ENCODE data around the gene NAGK. TPM values are rescaled to one million over a fixed set of nuclear protein-coding genes. Genes with fewer than 3 reads are reported as not detected.

NAGK gene
- total RNA-seq, 1 experiment from 2014 or later: 58.9 TPM

DNA sequence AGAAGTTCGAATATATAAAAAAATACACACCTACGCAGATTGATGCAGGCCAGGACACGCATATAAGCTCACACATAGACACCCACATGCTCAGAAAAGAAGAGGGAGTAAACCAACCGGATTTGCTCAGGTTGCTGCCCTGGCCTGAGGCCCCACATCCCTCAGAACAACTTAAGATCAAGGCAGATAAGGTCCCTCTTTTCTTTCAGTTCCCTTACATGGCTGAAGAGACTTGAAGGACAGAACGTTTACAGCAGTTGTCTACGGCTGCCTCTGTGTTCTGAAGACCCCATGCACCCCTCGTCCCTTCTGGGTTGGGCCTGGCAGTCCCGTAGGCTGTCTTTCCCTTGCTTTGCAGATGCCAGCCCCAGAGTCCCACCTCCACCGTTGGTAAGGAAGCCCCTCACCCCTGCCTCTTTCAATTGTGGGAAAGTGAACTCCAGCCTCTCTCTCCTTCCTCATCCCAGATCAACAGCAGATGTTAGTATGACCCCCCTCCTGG is 4.3 kb upstream of the NAGK start:
- POLR2A ChIA-PET: no interaction called here
- TF ChIP-seq ZNF423 (CRISPR knock-in tag; IDR thresholded peaks at IDR 0.05): no peak
- no peak for TF ChIP-seq ELF4 (CRISPR knock-in tag; IDR thresholded peaks at IDR 0.05; ENCODE audit: low read depth)
- TF ChIP-seq ZNF671 (CRISPR knock-in tag; IDR thresholded peaks at IDR 0.05): no peak
- TF ChIP-seq, protein P1, sequence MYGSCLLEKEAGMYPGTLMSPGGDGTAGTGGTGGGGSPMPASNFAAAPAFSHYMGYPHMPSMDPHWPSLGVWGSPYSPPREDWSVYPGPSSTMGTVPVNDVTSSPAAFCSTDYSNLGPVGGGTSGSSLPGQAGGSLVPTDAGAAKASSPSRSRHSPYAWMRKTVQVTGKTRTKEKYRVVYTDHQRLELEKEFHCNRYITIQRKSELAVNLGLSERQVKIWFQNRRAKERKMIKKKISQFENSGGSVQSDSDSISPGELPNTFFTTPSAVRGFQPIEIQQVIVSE (CRISPR knock-in tag; IDR thresholded peaks at IDR 0.05; ENCODE audit: borderline replicate concordance): no peak
- no peak for TF ChIP-seq SOX15 (CRISPR knock-in tag; IDR thresholded peaks at IDR 0.05)
- no peak for TF ChIP-seq MYBL2 (CRISPR knock-in tag; IDR thresholded peaks at IDR 0.05)
- TF ChIP-seq, protein P2, sequence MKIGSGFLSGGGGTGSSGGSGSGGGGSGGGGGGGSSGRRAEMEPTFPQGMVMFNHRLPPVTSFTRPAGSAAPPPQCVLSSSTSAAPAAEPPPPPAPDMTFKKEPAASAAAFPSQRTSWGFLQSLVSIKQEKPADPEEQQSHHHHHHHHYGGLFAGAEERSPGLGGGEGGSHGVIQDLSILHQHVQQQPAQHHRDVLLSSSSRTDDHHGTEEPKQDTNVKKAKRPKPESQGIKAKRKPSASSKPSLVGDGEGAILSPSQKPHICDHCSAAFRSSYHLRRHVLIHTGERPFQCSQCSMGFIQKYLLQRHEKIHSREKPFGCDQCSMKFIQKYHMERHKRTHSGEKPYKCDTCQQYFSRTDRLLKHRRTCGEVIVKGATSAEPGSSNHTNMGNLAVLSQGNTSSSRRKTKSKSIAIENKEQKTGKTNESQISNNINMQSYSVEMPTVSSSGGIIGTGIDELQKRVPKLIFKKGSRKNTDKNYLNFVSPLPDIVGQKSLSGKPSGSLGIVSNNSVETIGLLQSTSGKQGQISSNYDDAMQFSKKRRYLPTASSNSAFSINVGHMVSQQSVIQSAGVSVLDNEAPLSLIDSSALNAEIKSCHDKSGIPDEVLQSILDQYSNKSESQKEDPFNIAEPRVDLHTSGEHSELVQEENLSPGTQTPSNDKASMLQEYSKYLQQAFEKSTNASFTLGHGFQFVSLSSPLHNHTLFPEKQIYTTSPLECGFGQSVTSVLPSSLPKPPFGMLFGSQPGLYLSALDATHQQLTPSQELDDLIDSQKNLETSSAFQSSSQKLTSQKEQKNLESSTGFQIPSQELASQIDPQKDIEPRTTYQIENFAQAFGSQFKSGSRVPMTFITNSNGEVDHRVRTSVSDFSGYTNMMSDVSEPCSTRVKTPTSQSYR (CRISPR knock-in tag; IDR thresholded peaks at IDR 0.05): no peak
- TF ChIP-seq PRRX2 (CRISPR knock-in tag; IDR thresholded peaks at IDR 0.05): no peak
- no peak for TF ChIP-seq OVOL2 (CRISPR knock-in tag; IDR thresholded peaks at IDR 0.05; ENCODE audit: borderline replicate concordance)
- no peak for TF ChIP-seq FOXK1 (CRISPR knock-in tag; IDR thresholded peaks at IDR 0.05)
- no peak for TF ChIP-seq ESRRA (CRISPR knock-in tag; IDR thresholded peaks at IDR 0.05; ENCODE audit: borderline replicate concordance)
- Mint-ChIP-seq H3K4me1 (peaks cover 6% of the 10 kb centered on the region), H3K27ac (no peak overlapping the region), H3K4me3 (no peak overlapping the region), H3K27me3 (ENCODE audit: low read depth) (peaks cover 14% of the 10 kb centered on the region), H3K36me3 (no peaks in the 10 kb centered on the region), H3K9me3 (no peaks in the 10 kb centered on the region)
- CTCF ChIA-PET: no interaction called here
- DNase-seq (ENCODE audit: low spot score): no peak
- ATAC-seq: no peak

DNA sequence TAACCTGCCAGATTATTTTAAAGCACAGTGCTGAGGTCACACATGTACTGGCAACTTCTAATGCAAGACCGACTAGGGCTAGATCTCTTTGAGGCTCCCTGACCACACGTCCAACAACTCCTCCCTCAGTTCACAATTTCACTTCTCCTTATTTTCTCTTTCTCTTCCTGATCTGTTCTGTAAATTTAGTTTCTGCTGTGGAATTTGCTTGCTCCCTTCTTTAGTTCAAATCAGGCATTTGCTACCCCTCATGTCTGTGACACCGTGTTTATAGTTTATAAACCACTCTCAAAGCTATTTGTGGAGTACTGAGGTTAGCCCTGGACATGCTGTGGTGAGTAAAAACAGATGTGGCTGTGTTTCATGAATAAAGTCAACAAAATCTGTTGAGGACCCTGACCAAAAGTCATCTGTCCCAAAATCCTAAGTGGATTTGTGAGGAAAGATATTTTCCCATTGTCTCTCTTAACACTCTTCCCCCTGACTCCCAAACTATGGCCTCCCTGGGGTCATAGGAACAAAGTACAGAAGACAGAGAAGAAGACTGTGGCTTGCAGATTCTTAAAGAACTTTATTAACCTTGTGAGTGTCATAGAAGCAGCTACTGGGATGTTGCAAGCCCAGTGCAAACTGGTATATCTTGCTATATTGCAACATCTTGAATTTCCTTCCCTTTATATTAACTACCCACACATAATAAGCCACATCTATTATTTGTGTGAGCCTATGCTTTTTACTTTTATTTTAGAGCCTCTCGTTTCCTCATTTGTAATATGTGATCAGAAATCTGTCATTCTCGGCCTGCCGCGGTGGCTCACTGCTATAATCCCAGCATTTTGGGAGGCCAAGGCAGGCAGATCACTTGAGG is 3.5 kb upstream of the NAGK start:
- TF ChIP-seq, protein P3, sequence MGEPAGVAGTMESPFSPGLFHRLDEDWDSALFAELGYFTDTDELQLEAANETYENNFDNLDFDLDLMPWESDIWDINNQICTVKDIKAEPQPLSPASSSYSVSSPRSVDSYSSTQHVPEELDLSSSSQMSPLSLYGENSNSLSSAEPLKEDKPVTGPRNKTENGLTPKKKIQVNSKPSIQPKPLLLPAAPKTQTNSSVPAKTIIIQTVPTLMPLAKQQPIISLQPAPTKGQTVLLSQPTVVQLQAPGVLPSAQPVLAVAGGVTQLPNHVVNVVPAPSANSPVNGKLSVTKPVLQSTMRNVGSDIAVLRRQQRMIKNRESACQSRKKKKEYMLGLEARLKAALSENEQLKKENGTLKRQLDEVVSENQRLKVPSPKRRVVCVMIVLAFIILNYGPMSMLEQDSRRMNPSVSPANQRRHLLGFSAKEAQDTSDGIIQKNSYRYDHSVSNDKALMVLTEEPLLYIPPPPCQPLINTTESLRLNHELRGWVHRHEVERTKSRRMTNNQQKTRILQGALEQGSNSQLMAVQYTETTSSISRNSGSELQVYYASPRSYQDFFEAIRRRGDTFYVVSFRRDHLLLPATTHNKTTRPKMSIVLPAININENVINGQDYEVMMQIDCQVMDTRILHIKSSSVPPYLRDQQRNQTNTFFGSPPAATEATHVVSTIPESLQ (CRISPR knock-in tag; IDR thresholded peaks at IDR 0.05): no peak
- TF ChIP-seq, protein P4, sequence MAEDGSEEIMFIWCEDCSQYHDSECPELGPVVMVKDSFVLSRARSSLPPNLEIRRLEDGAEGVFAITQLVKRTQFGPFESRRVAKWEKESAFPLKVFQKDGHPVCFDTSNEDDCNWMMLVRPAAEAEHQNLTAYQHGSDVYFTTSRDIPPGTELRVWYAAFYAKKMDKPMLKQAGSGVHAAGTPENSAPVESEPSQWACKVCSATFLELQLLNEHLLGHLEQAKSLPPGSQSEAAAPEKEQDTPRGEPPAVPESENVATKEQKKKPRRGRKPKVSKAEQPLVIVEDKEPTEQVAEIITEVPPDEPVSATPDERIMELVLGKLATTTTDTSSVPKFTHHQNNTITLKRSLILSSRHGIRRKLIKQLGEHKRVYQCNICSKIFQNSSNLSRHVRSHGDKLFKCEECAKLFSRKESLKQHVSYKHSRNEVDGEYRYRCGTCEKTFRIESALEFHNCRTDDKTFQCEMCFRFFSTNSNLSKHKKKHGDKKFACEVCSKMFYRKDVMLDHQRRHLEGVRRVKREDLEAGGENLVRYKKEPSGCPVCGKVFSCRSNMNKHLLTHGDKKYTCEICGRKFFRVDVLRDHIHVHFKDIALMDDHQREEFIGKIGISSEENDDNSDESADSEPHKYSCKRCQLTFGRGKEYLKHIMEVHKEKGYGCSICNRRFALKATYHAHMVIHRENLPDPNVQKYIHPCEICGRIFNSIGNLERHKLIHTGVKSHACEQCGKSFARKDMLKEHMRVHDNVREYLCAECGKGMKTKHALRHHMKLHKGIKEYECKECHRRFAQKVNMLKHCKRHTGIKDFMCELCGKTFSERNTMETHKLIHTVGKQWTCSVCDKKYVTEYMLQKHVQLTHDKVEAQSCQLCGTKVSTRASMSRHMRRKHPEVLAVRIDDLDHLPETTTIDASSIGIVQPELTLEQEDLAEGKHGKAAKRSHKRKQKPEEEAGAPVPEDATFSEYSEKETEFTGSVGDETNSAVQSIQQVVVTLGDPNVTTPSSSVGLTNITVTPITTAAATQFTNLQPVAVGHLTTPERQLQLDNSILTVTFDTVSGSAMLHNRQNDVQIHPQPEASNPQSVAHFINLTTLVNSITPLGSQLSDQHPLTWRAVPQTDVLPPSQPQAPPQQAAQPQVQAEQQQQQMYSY (CRISPR knock-in tag; IDR thresholded peaks at IDR 0.05): no peak
- no peak for TF ChIP-seq NR3C1 (CRISPR knock-in tag; conservative IDR thresholded peaks at IDR 0.05; ENCODE audit: low read depth)
- TF ChIP-seq, protein P5, sequence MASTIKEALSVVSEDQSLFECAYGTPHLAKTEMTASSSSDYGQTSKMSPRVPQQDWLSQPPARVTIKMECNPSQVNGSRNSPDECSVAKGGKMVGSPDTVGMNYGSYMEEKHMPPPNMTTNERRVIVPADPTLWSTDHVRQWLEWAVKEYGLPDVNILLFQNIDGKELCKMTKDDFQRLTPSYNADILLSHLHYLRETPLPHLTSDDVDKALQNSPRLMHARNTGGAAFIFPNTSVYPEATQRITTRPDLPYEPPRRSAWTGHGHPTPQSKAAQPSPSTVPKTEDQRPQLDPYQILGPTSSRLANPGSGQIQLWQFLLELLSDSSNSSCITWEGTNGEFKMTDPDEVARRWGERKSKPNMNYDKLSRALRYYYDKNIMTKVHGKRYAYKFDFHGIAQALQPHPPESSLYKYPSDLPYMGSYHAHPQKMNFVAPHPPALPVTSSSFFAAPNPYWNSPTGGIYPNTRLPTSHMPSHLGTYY (CRISPR knock-in tag; IDR thresholded peaks at IDR 0.05): no peak
- no peak for TF ChIP-seq ZNF423 (CRISPR knock-in tag; IDR thresholded peaks at IDR 0.05)
- no peak for TF ChIP-seq ESRRA (CRISPR knock-in tag; IDR thresholded peaks at IDR 0.05; ENCODE audit: borderline replicate concordance)
- TF ChIP-seq, protein P6, sequence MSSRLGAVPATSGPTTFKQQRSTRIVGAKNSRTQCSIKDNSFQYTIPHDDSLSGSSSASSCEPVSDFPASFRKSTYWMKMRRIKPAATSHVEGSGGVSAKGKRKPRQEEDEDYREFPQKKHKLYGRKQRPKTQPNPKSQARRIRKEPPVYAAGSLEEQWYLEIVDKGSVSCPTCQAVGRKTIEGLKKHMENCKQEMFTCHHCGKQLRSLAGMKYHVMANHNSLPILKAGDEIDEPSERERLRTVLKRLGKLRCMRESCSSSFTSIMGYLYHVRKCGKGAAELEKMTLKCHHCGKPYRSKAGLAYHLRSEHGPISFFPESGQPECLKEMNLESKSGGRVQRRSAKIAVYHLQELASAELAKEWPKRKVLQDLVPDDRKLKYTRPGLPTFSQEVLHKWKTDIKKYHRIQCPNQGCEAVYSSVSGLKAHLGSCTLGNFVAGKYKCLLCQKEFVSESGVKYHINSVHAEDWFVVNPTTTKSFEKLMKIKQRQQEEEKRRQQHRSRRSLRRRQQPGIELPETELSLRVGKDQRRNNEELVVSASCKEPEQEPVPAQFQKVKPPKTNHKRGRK (CRISPR knock-in tag; IDR thresholded peaks at IDR 0.05; ENCODE audit: borderline replicate concordance): no peak
- no peak for TF ChIP-seq ZNF219 (CRISPR knock-in tag; IDR thresholded peaks at IDR 0.05; ENCODE audit: borderline replicate concordance)
- no peak for TF ChIP-seq SOX15 (CRISPR knock-in tag; IDR thresholded peaks at IDR 0.05)
- TF ChIP-seq, protein P7, sequence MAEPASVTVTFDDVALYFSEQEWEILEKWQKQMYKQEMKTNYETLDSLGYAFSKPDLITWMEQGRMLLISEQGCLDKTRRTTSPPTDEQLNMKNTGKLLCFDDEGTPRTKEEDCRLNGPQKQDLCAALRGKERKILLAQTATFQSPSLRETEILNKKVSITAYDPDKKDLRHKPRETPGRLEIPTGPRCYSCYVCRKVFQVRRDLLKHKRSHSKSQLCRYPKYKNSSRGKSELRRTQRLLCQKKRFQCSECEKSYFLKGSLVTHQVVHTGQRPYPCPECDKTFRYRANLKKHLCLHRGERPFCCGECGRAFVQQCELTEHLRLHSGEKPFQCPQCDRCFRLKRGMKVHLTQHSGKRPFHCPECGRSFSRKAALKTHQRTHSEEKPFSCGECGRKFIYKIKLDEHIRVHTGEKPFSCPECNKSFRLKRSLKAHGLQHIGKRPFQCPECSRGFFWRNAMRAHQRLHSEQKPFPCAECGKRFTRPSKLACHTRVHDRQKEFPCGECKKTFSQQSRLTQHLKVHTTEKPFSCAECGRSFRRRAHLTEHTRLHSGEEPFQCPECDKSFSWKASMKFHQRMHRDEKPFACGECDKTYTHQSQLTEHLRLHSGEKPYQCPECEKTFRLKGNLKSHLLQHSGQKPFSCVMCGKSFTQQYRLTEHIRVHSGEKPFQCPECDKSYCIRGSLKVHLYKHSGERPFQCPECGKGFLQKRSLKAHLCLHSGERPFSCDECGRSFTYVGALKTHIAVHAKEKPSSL (CRISPR knock-in tag; conservative IDR thresholded peaks at IDR 0.05): no peak
- no peak for TF ChIP-seq ZNF121 (CRISPR knock-in tag; IDR thresholded peaks at IDR 0.05)
- no peak for ATAC-seq
- H3K4me1 Mint-ChIP-seq: peaks cover 15% of the 10 kb centered on the region
- no peaks in the 10 kb centered on the region for H3K36me3 Mint-ChIP-seq
- ChIA-PET POLR2A (no interaction called here), CTCF (no interaction called here)
- H3K4me3 Mint-ChIP-seq: no peak overlapping the region
- peaks cover 14% of the 10 kb centered on the region for H3K27me3 Mint-ChIP-seq (ENCODE audit: low read depth)
- H3K27ac Mint-ChIP-seq: no peak overlapping the region
- no peaks in the 10 kb centered on the region for H3K9me3 Mint-ChIP-seq
- DNase-seq (ENCODE audit: low spot score): no peak
